Activated CD8-positive, alpha-beta T cell treated with anti-CD3 and anti-CD28 coated beads, Interleukin-2, amount 10 ng/mL, durations not matched to agents 7 days and 5 days (primary cell): ENCODE data around the gene RHOT1. TPM values are rescaled to one million over a fixed set of nuclear protein-coding genes. Genes with fewer than 3 reads are reported as not detected.

Source experiments
- ATAC-seq: fragments of 150-1000 bp; cut with Tn5 transposase; one replicate; pipeline ENCODE4 v1.10.0; 2021; ENCODE audit warnings: moderate library complexity
- CTCF ChIA-PET: fragments of 350-600 bp; sonication (Branson Sonifier 250); formaldehyde crosslinking; loops from one replicate; lab custom pipeline; 2021; ENCODE audit warnings: antibody characterized with exemption; lab: Charles Lee
- POLR2A ChIA-PET: fragments of 350-600 bp; sonication (Branson Sonifier 250); formaldehyde crosslinking; loops from one replicate; lab custom pipeline; 2021; ENCODE audit warnings: antibody characterized with exemption; lab: Charles Lee
- DNase-seq: peaks from one replicate; pipeline ENCODE4 v3.0.0-alpha.2; 2020
- H3K27ac Mint-ChIP-seq: one replicate; pipeline ENCODE4 v1.8.0; 2021; ENCODE audit warnings: mild to moderate bottlenecking, mixed read lengths
- H3K27me3 Mint-ChIP-seq: one replicate; pipeline ENCODE4 v1.8.0; 2021; ENCODE audit warnings: low read depth, mixed read lengths
- H3K36me3 Mint-ChIP-seq: one replicate; pipeline ENCODE4 v1.8.0; 2021; ENCODE audit warnings: low read depth, mixed read lengths
- H3K4me1 Mint-ChIP-seq: one replicate; pipeline ENCODE4 v1.8.0; 2021; ENCODE audit warnings: low read depth, mixed read lengths
- H3K4me3 Mint-ChIP-seq: one replicate; pipeline ENCODE4 v1.8.0; 2021; ENCODE audit warnings: mild to moderate bottlenecking, mixed read lengths
- H3K9me3 Mint-ChIP-seq: one replicate; pipeline ENCODE4 v1.8.0; 2022; ENCODE audit warnings: mixed read lengths; ENCODE audit not compliant: insufficient read depth
- total RNA-seq, 2 experiments: library from RNA; stranded (reverse); gene quantifications; one replicate each; pipeline ENCODE4 v1.2.3, GENCODE V29; 2021

RHOT1 gene
- total RNA-seq, 2 experiments from 2014 or later, result 29.9 to 31.4 TPM

DNA sequence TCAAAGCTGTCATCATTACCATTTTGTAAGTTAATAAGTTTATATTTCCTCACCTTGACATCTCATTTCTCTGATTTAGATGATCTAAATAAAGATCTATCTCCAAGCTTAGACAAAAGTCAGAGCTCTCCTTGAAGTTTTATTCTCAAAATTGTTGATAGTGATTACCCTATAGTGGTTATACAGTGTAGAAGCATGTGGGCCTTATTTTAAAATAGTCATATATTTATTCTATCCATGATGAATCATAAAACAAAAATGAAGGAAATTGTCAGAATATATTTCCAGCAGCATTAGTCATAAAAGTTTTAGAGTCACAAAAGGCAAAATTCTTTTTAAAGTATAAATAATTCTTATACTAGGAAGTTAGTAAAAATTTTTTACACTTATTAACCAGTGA is 49.0 kb downstream of the RHOT1 start:
- H3K9me3 Mint-ChIP-seq, result no peaks in the 10 kb centered on the region
- ATAC-seq (no peak), DNase-seq (no peak)
- H3K36me3 Mint-ChIP-seq, result peaks cover 13% of the 10 kb centered on the region
- ChIA-PET POLR2A (no interaction called here), CTCF (no interaction called here)
- no peaks in the 10 kb centered on the region for H3K27me3 Mint-ChIP-seq
- no peak overlapping the region for H3K27ac Mint-ChIP-seq
- H3K4me3 Mint-ChIP-seq, result no peak overlapping the region
- no peaks in the 10 kb centered on the region for H3K4me1 Mint-ChIP-seq

DNA sequence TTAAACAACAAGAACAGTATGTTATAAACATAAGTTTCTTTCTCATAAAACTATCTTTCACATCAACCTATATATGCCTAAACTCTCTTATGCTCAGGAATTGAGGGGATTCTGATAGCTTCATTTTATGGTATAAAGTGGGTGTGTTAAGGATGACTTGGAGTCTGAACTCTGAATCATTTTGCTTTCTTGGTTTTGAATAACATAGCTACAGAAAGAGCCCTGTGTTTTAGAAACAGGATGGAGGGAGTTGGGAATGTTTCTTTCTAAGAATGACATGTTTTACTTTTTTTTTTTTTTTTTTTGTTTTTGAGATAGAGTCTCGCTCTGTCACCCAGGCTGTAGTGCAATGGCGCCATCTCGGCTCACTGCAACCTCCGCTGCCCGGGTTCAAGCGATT is 50.1 kb downstream of the RHOT1 start:
- CTCF ChIA-PET, result interaction anchor here (0.7 to 1.2 kb wide), 2 partner anchors 11 to 18 kb away, joined by 3 read pairs; no protein-coding TSS in a partner anchor

GRCh38 chr17:32197987-32198386 is 55.7 kb downstream of the RHOT1 start:
- ChIA-PET CTCF (no interaction called here), POLR2A (no interaction called here)
- H3K4me3 Mint-ChIP-seq, result no peak overlapping the region
- H3K27ac Mint-ChIP-seq, result no peak overlapping the region
- no peak for ATAC-seq
- DNase-seq, result no peak
- H3K27me3 Mint-ChIP-seq, result no peaks in the 10 kb centered on the region
- H3K9me3 Mint-ChIP-seq, result no peaks in the 10 kb centered on the region
- H3K36me3 Mint-ChIP-seq, result peaks cover 38% of the 10 kb centered on the region
- H3K4me1 Mint-ChIP-seq, result peaks cover 6% of the 10 kb centered on the region

More for the DNA sequence above, 50.1 kb downstream of the RHOT1 start:
- ATAC-seq (no peak), DNase-seq (no peak)
- Mint-ChIP-seq H3K27me3 (no peaks in the 10 kb centered on the region), H3K9me3 (no peaks in the 10 kb centered on the region), H3K36me3 (peaks cover 18% of the 10 kb centered on the region), H3K4me1 (peaks cover 6% of the 10 kb centered on the region), H3K27ac (no peak overlapping the region), H3K4me3 (no peak overlapping the region)
- POLR2A ChIA-PET, result no interaction called here

DNA sequence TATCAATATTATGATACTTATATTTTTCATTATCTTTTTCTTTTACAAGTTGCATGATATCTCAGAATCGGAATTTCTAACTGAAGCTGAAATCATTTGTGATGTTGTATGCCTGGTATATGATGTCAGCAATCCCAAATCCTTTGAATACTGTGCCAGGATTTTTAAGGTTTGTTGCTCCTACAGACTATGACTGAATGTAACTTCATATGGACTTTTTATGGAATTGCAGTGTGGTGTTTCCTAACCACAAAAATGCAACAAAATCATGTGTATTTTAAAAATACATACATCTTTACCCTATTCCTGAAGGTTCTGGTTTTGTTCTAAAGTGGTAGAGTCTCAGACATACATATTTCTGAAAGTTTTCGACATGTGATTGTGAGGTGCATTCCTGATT is 64.6 kb downstream of the RHOT1 start:
- POLR2A ChIA-PET, result no interaction called here
- no peak for ATAC-seq
- Mint-ChIP-seq H3K27me3 (no peaks in the 10 kb centered on the region), H3K27ac (no peak overlapping the region), H3K9me3 (no peaks in the 10 kb centered on the region), H3K36me3 (peaks cover 23% of the 10 kb centered on the region), H3K4me3 (no peak overlapping the region), H3K4me1 (peaks cover 3% of the 10 kb centered on the region)
- CTCF ChIA-PET, result no interaction called here
- no peak for DNase-seq

DNA sequence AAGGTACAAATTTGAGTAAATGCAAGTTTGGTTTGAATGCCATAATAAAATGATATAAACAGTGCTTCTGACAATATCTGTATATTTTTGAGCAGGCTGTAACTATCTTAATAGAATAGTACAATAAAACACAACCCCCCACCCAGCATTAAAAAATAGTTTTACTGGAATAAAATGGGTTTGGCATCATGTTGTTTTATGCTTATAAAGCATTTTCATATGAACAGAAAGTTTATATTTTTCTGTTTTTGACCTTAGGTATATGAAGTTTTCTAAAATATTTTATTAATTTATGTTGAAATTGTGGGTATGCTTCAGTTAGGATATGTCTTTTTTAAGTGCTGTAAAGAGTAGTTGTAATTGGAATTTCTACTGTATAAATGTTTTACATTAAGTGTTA is 66.1 kb downstream of the RHOT1 start:
- H3K4me3 Mint-ChIP-seq, result no peak overlapping the region
- ChIA-PET POLR2A (no interaction called here), CTCF (no interaction called here)
- DNase-seq (no peak), ATAC-seq (no peak)
- H3K27me3 Mint-ChIP-seq, result no peaks in the 10 kb centered on the region
- peaks cover 3% of the 10 kb centered on the region for H3K4me1 Mint-ChIP-seq
- H3K27ac Mint-ChIP-seq, result no peak overlapping the region
- H3K36me3 Mint-ChIP-seq, result peaks cover 22% of the 10 kb centered on the region
- no peaks in the 10 kb centered on the region for H3K9me3 Mint-ChIP-seq

GRCh38 chr17:32209608-32210007 is 67.3 kb downstream of the RHOT1 start:
- no peak for ATAC-seq
- DNase-seq, result no peak
- Mint-ChIP-seq H3K4me3 (no peak overlapping the region), H3K27ac (no peak overlapping the region), H3K9me3 (no peaks in the 10 kb centered on the region), H3K27me3 (no peaks in the 10 kb centered on the region), H3K36me3 (peaks cover 23% of the 10 kb centered on the region), H3K4me1 (no peaks in the 10 kb centered on the region)
- POLR2A ChIA-PET, result no interaction called here
- CTCF ChIA-PET, result no interaction called here

DNA sequence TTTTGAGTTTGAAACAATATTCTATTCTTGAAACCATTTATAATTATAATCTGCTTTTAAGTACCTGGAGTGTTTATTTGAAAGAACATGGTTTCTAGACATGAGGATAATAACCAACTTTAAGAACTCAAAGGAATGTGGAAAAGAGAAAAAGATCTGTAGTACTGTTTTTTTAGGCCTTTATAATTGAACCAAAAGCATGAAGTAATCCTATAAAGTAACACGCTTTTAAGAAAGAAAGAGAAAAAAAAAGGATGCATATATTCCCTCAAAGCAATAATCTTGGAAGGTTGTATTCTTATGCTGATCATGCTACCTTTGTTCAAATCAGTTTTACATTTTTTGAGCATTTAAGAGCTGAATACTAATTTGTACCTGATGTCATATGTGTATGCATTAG is 69.4 kb downstream of the RHOT1 start:
- H3K36me3 Mint-ChIP-seq, result peaks cover 24% of the 10 kb centered on the region
- no peaks in the 10 kb centered on the region for H3K27me3 Mint-ChIP-seq

DNA sequence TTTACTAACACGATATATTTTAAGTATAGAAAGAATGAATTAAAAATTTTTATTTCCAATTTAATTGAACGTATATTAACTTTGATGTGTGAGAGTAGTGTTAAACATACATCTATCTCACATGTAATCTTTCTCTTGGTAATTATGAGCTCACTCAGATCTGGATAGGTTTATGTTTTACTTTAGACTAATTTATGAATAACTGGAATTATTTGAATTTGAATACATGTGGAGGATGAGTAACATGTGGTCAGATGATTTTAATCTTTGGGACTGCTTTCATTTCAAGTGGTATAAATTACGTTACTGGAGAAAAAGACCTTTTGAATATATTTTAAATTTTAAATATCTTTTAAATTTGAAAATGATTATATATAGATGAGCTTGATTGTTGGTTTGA is 73.4 kb downstream of the RHOT1 start:
- no peaks in the 10 kb centered on the region for H3K27me3 Mint-ChIP-seq

More for the DNA sequence above, 69.4 kb downstream of the RHOT1 start:
- no peak for DNase-seq
- CTCF ChIA-PET, result interaction anchor here (1.3 to 1.5 kb wide), 2 partner anchors 16 to 233 kb away, joined by 3 read pairs; partner anchors contain the start of gene PSMD11
- POLR2A ChIA-PET, result no interaction called here
- no peak overlapping the region for H3K4me3 Mint-ChIP-seq
- no peaks in the 10 kb centered on the region for H3K4me1 Mint-ChIP-seq
- no peak for ATAC-seq
- H3K9me3 Mint-ChIP-seq, result no peaks in the 10 kb centered on the region
- no peak overlapping the region for H3K27ac Mint-ChIP-seq

GRCh38 chr17:32222621-32223020 is 80.3 kb downstream of the RHOT1 start:
- Mint-ChIP-seq H3K36me3 (peaks cover 4% of the 10 kb centered on the region), H3K27me3 (no peaks in the 10 kb centered on the region), H3K9me3 (no peaks in the 10 kb centered on the region), H3K4me3 (no peak overlapping the region), H3K4me1 (peaks cover 6% of the 10 kb centered on the region), H3K27ac (no peak overlapping the region)
- DNase-seq (no peak), ATAC-seq (no peak)
- CTCF ChIA-PET, result interaction anchor here (2.0 kb wide), 1 partner anchor 19 kb away, joined by 6 read pairs; no protein-coding TSS in a partner anchor
- POLR2A ChIA-PET, result no interaction called here

More for the DNA sequence above, 73.4 kb downstream of the RHOT1 start:
- POLR2A ChIA-PET, result no interaction called here
- no peak overlapping the region for H3K27ac Mint-ChIP-seq
- CTCF ChIA-PET, result interaction anchor here (1.0 kb wide), 1 partner anchor 61 kb away, joined by 3 read pairs; no protein-coding TSS in a partner anchor
- H3K4me3 Mint-ChIP-seq, result no peak overlapping the region
- DNase-seq (no peak), ATAC-seq (no peak)
- no peaks in the 10 kb centered on the region for H3K9me3 Mint-ChIP-seq
- H3K36me3 Mint-ChIP-seq, result peaks cover 16% of the 10 kb centered on the region
- H3K4me1 Mint-ChIP-seq, result peaks cover 6% of the 10 kb centered on the region

DNA sequence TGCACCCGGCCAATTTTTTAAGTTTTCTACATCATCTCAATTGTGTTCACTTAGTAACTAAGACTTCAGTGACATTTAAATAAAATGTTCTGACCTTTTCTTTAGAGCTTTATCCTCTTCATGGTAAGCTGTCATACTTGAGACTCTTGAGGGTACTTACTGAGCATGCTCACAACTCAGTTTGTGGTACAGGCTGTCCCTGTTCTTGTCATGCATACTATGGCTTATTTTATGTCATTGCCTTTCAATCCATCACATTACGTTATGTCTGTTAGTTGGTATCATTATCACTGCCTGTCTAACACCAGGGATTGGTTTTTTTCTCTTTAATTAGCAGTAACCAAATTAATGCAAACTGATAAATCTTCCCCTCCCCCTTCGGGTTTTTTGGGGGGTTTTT is 81.4 kb downstream of the RHOT1 start:
- no peak for DNase-seq
- POLR2A ChIA-PET, result no interaction called here
- no peak overlapping the region for H3K27ac Mint-ChIP-seq
- H3K4me3 Mint-ChIP-seq, result no peak overlapping the region
- peaks cover 6% of the 10 kb centered on the region for H3K4me1 Mint-ChIP-seq
- H3K27me3 Mint-ChIP-seq, result no peaks in the 10 kb centered on the region
- no peak for ATAC-seq
- H3K36me3 Mint-ChIP-seq, result peaks cover 2% of the 10 kb centered on the region
- no peaks in the 10 kb centered on the region for H3K9me3 Mint-ChIP-seq
- CTCF ChIA-PET, result interaction anchor here (0.7 to 0.9 kb wide), 2 partner anchors 11 to 238 kb away, joined by 3 read pairs; no protein-coding TSS in a partner anchor

GRCh38 chr17:32226886-32227285 is 84.6 kb downstream of the RHOT1 start:
- ATAC-seq, result no peak
- Mint-ChIP-seq H3K36me3 (peaks cover 2% of the 10 kb centered on the region), H3K4me1 (peaks cover 3% of the 10 kb centered on the region), H3K27me3 (no peaks in the 10 kb centered on the region), H3K9me3 (no peaks in the 10 kb centered on the region), H3K4me3 (no peak overlapping the region), H3K27ac (no peak overlapping the region)
- DNase-seq, result no peak
- CTCF ChIA-PET, result interaction anchor here (1.3 kb wide), 1 partner anchor 16 kb away, joined by 3 read pairs; no protein-coding TSS in a partner anchor
- POLR2A ChIA-PET, result no interaction called here

DNA sequence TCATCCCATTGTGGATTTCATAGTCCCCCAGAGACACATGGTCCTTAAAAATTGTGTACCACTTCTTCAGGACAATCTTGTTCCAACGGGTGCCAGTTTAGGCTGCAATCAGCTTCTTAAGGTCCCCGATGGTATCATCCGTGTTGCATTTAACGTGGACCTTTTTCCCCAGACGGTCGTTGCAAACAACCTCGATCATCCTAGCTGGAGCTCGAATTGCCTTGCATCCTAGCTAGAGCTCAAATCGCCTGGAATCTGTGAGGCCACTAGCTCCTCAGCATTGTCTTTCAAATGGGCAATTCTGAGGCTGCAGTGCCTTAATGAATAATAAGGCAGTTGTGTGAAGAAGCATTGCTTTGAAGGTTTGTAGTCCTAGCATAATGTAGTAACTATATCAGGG is 85.6 kb downstream of the RHOT1 start:
- no peak overlapping the region for H3K4me3 Mint-ChIP-seq
- ATAC-seq, result no peak
- CTCF ChIA-PET, result interaction anchor here (0.7 kb wide), 1 partner anchor 15 kb away, joined by 3 read pairs; no protein-coding TSS in a partner anchor
- H3K9me3 Mint-ChIP-seq, result no peaks in the 10 kb centered on the region
- no peak overlapping the region for H3K27ac Mint-ChIP-seq
- peaks cover 13% of the 10 kb centered on the region for H3K4me1 Mint-ChIP-seq
- H3K36me3 Mint-ChIP-seq, result peaks cover 2% of the 10 kb centered on the region
- POLR2A ChIA-PET, result no interaction called here
- no peaks in the 10 kb centered on the region for H3K27me3 Mint-ChIP-seq
- no peak for DNase-seq

DNA sequence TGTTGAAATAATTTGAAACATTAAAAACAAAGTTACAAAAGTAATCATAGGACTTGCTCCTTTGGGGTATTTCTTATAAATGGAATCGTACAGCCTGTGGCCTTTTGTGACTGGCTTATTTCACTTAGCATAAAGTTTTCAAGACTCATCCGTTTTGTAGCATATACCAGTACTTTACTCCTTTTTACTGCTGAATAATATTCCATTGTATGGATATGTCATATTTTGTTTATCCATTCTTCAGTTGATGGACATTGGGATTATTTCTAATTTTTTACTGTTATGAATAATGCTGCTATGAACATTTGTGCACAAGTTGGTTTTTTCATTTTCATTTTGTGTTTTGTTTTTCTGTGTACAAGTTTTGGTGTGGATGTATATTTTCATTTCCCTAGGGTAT is 93.3 kb downstream of the RHOT1 start:
- Mint-ChIP-seq H3K36me3 (no peaks in the 10 kb centered on the region), H3K27me3 (no peaks in the 10 kb centered on the region), H3K4me3 (no peak overlapping the region), H3K4me1 (peaks cover 22% of the 10 kb centered on the region), H3K9me3 (no peaks in the 10 kb centered on the region), H3K27ac (no peak overlapping the region)
- ChIA-PET POLR2A (no interaction called here), CTCF (no interaction called here)
- no peak for ATAC-seq
- no peak for DNase-seq
